Prostate gland (tissue), 2 donors: Measurements from ENCODE around the gene VGF. TPM values are rescaled to one million over a fixed set of nuclear protein-coding genes. Genes with fewer than 3 reads are reported as not detected.
"Not testable (repeated sequence)": the region's sequence is repeated elsewhere in the genome, so short reads cannot be mapped to it uniquely, and the experiment has no call there.

Experiments
- DNase-seq: peaks from one replicate; pipeline ENCODE4 v3.0.0-alpha.2; 2019; ENCODE audit warnings: low spot score
- H3K27ac ChIP-seq, 2 donors: fragments of 200-600 bp; sonication (generic); 2 replicates each; pipeline ENCODE4 v1.5.1; 2017 to 2019
- H3K27me3 ChIP-seq: fragments of 200-600 bp; sonication (generic); replicated peaks from 2 replicates; pipeline ENCODE4 v1.5.1; 2019; ENCODE audit not compliant: insufficient read depth
- H3K36me3 ChIP-seq, 2 donors: fragments of 200-600 bp; sonication (generic); 1 replicate in 1 of 2; 2 replicates in 1 of 2; pipeline versions ENCODE4 v1.5.1 to v1.8.1; 2017 to 2019
- H3K4me1 ChIP-seq: fragments of 200-600 bp; sonication (generic); replicated peaks from 2 replicates; pipeline ENCODE4 v1.5.1; 2019
- H3K4me3 ChIP-seq, 2 donors: fragments of 200-600 bp; sonication (generic); 2 replicates each; pipeline ENCODE4 v1.5.1; 2017 to 2019
- H3K9me3 ChIP-seq: fragments of 200-600 bp; sonication (generic); 2 replicates; pipeline ENCODE4 v1.5.1; 2017
- CTCF ChIP-seq, 4 experiments: fragments of 200-600 bp in 2 of 4; fragments of 450-650 bp in 2 of 4; sonication (generic) in 2 of 4; IDR thresholded peaks; 1 replicate in 3 of 4; 2 replicates in 1 of 4; pipeline ENCODE4 v1.5.1; 2016 to 2019; ENCODE audit warnings: antibody characterized with exemption in 4 of 4, mild to moderate bottlenecking in 2 of 4, moderate library complexity in 2 of 4
- POLR2A ChIP-seq: fragments of 450-650 bp; IDR thresholded peaks from one replicate; pipeline ENCODE4 v1.6.1; 2016; ENCODE audit warnings: antibody characterized with exemption, mild to moderate bottlenecking
- POLR2AphosphoS5 ChIP-seq: sonication (generic); formaldehyde crosslinking; IDR thresholded peaks from one replicate; pipeline ENCODE4 v1.6.1; 2017; ENCODE audit warnings: antibody characterized with exemption
- WGBS: methylation state at CpG from one replicate; pipeline ENCODE4 v1.1.5; 2018; 5-methylcytosine and 5-hydroxymethylcytosine counted together
- intact Hi-C: fragments of 100-400 bp; cut with DNase I; formaldehyde crosslinking; loops from one replicate; pipeline ENCODE4 v1.14.2; 2022
- total RNA-seq, 2 donors: library from RNA; depleted of rRNA; stranded (reverse); fragments of >200 nt; gene quantifications; one replicate each; pipeline ENCODE4 v1.1.0, GENCODE V29; 2016

VGF gene
- total RNA-seq, 2 donors from 2014 or later: 0.14 to 0.68 TPM

GRCh38 chr7:101201695-101202602, 36.6 kb upstream of the VGF start:
- WGBS: 12% methylated on average over 44 of the region's 75 CpGs
- peaks cover 5% of the 10 kb centered on the region for H3K4me1 ChIP-seq
- no peak for DNase-seq
- intact Hi-C loops: no loop called here
- H3K36me3 ChIP-seq: no peaks in the 10 kb centered on the region
- H3K27ac ChIP-seq: no peak overlapping the region
- H3K9me3 ChIP-seq: no peaks in the 10 kb centered on the region
- H3K4me3 ChIP-seq: peak overlapping the region in 1 of 2 donors; percentile 8
- H3K27me3 ChIP-seq: peaks cover 14% of the 10 kb centered on the region
- TF ChIP-seq POLR2AphosphoS5: no peak
- TF ChIP-seq POLR2A: no peak
- TF ChIP-seq CTCF (IDR thresholded peaks at IDR 0.05): no peak

GRCh38 chr7:101200862-101201599, 35.7 kb upstream of the VGF start, which contains the start of gene MOGAT3:
Gene MOGAT3 (minus strand): TSS chr7:101201036. CDS start chr7:101200854, 182 bp downstream.
- H3K4me1 ChIP-seq: peaks cover 5% of the 10 kb centered on the region
- DNase-seq: no peak
- TF ChIP-seq POLR2AphosphoS5 (no peak), POLR2A (no peak), CTCF (IDR thresholded peaks at IDR 0.05) (no peak)
- WGBS: 43% methylated on average over 21 of the region's 21 CpGs
- H3K9me3 ChIP-seq: no peaks in the 10 kb centered on the region
- peaks cover 14% of the 10 kb centered on the region for H3K27me3 ChIP-seq
- H3K27ac ChIP-seq: no peak within 1 kb of the TSS
- H3K36me3 ChIP-seq: no peaks in the 10 kb centered on the region
- peak within 1 kb of the TSS in 1 of 2 donors; percentile 8 for H3K4me3 ChIP-seq
- intact Hi-C loops: no loop called here

GRCh38 chr7:101200504-101200861, 35.1 kb upstream of the VGF start:
- 81% methylated on average over 2 of the region's 2 CpGs for WGBS
- intact Hi-C loops: no loop called here

GRCh38 chr7:101199522-101199921, 34.2 kb upstream of the VGF start:
- H3K4me1 ChIP-seq, H3K36me3 ChIP-seq, DNase-seq, H3K4me3 ChIP-seq, H3K9me3 ChIP-seq, H3K27ac ChIP-seq, intact Hi-C loops: not testable (repeated sequence)
- WGBS: 96% methylated on average over 10 of the region's 10 CpGs
- peaks cover 14% of the 10 kb centered on the region for H3K27me3 ChIP-seq

More at GRCh38 chr7:101200504-101200861, 35.1 kb upstream of the VGF start:
- no peak for DNase-seq
- peaks cover 14% of the 10 kb centered on the region for H3K27me3 ChIP-seq
- TF ChIP-seq POLR2A (no peak), POLR2AphosphoS5 (no peak), CTCF (IDR thresholded peaks at IDR 0.05) (no peak)
- H3K4me3 ChIP-seq: no peak overlapping the region
- H3K27ac ChIP-seq: no peak overlapping the region
- no peaks in the 10 kb centered on the region for H3K9me3 ChIP-seq
- no peaks in the 10 kb centered on the region for H3K36me3 ChIP-seq
- H3K4me1 ChIP-seq: peaks cover 5% of the 10 kb centered on the region

- Histone ChIP-seq H3K36me3 (no peaks in the 10 kb centered on the region), H3K9me3 (no peaks in the 10 kb centered on the region), H3K4me3 (no peak overlapping the region), H3K4me1 (peaks cover 5% of the 10 kb centered on the region), H3K27ac (no peak overlapping the region), H3K27me3 (peaks cover 14% of the 10 kb centered on the region)
- no peak for TF ChIP-seq POLR2AphosphoS5
- no peak for TF ChIP-seq POLR2A
- no peak for TF ChIP-seq CTCF (IDR thresholded peaks at IDR 0.05)
- WGBS: 77% methylated on average over 14 of the region's 14 CpGs
- no peak for DNase-seq
- intact Hi-C loops: no loop called here
These were observed 33.1 kb upstream of the VGF start for GRCh38 chr7:101198476-101198875.
